DOHH2 (cell line): ENCODE data around the gene MXD4.

ENCODE experiments used
- EZH2phosphoT487 ChIP-seq: fragments of 200-600 bp; sonication (generic); IDR thresholded peaks from 2 replicates; pipeline ENCODE4 v1.6.1; 2017; ENCODE audit warnings: borderline replicate concordance, mild to moderate bottlenecking, antibody characterized with exemption, low read length, moderate library complexity, mixed read lengths
- TF ChIP-seq, protein P1 (sequence below): fragments of 200-600 bp; sonication (generic); IDR thresholded peaks from one replicate; pipeline ENCODE4 v1.5.1; 2014; ENCODE audit warnings: antibody characterized with exemption, mild to moderate bottlenecking, low read depth, low read length; ENCODE audit not compliant: poor library complexity, severe bottlenecking

DNA sequence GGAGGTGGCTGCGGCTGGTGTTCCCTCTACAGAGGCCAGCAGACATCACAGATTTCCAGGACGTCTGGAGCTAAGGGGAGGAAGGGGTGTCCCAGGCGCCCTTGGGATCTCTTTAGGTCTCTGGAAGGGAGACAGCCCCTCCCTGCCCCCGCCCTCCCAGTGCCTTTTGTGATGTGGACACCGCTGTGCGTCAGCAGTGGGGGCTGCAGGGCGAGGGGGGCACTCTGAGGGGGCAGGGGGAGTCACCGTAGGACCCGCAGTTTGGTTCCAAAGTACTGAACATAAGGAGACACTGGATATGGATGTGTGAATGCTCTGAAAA, 25.6 kb upstream of the MXD4 start:
- TF ChIP-seq, protein P1, sequence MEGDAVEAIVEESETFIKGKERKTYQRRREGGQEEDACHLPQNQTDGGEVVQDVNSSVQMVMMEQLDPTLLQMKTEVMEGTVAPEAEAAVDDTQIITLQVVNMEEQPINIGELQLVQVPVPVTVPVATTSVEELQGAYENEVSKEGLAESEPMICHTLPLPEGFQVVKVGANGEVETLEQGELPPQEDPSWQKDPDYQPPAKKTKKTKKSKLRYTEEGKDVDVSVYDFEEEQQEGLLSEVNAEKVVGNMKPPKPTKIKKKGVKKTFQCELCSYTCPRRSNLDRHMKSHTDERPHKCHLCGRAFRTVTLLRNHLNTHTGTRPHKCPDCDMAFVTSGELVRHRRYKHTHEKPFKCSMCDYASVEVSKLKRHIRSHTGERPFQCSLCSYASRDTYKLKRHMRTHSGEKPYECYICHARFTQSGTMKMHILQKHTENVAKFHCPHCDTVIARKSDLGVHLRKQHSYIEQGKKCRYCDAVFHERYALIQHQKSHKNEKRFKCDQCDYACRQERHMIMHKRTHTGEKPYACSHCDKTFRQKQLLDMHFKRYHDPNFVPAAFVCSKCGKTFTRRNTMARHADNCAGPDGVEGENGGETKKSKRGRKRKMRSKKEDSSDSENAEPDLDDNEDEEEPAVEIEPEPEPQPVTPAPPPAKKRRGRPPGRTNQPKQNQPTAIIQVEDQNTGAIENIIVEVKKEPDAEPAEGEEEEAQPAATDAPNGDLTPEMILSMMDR, result no peak
- no peak for TF ChIP-seq EZH2phosphoT487
